Activated CD8-positive, alpha-beta memory T cell treated with anti-CD3 and anti-CD28 coated beads for 36 hours (primary cell): ENCODE results near the gene TRIM2. TPM values are rescaled to one million over a fixed set of nuclear protein-coding genes. Genes with fewer than 3 reads are reported as not detected.
"Not testable (repeated sequence)": the region's sequence is repeated elsewhere in the genome, so short reads cannot be mapped to it uniquely, and the experiment has no call there.

ENCODE experiments used
- CTCF ChIA-PET: fragments of 350-600 bp; sonication (Branson Sonifier 250); formaldehyde crosslinking; loops from one replicate; lab custom pipeline; 2021; ENCODE audit warnings: antibody characterized with exemption; lab: Charles Lee
- POLR2A ChIA-PET: fragments of 350-600 bp; sonication (Branson Sonifier 250); formaldehyde crosslinking; loops from one replicate; lab custom pipeline; 2021; ENCODE audit warnings: antibody characterized with exemption; lab: Charles Lee
- total RNA-seq, 2 experiments: library from RNA; stranded (reverse); gene quantifications; one replicate each; pipeline ENCODE4 v1.2.3, GENCODE V29; 2021

TRIM2 gene
- total RNA-seq, 2 experiments from 2014 or later = 0.11 to 0.44 TPM

DNA sequence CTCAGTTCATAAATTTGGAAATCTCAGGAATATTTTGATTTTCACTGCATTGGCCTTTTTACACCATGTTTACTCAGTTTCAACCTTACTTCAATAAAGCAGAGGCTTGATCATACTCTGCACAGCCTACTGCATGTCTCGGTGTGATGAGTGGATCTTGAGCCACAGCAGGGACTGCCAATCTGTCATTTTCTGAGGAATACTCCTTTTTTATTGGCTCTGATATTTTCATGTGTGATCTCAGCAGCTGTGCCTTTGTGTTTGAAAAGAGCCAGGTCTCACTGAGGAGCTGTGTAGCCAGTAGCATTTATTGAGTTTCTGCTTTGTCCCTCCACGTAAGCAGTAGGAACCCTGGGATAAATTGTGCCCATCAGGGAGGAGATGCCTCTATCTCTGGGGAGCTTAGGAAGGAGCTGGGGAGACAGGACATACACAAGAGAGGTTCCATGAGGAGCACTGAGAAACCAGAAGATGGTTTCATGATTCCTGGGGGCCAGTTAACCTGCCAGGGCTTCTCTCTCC lies 18.9 kb upstream of the TRIM2 start:
- CTCF ChIA-PET = no interaction called here
- POLR2A ChIA-PET = no interaction called here

- POLR2A ChIA-PET = no interaction called here
- CTCF ChIA-PET = no interaction called here
These were observed 18.1 kb upstream of the TRIM2 start for GRCh38 chr4:153186046-153186728.

DNA sequence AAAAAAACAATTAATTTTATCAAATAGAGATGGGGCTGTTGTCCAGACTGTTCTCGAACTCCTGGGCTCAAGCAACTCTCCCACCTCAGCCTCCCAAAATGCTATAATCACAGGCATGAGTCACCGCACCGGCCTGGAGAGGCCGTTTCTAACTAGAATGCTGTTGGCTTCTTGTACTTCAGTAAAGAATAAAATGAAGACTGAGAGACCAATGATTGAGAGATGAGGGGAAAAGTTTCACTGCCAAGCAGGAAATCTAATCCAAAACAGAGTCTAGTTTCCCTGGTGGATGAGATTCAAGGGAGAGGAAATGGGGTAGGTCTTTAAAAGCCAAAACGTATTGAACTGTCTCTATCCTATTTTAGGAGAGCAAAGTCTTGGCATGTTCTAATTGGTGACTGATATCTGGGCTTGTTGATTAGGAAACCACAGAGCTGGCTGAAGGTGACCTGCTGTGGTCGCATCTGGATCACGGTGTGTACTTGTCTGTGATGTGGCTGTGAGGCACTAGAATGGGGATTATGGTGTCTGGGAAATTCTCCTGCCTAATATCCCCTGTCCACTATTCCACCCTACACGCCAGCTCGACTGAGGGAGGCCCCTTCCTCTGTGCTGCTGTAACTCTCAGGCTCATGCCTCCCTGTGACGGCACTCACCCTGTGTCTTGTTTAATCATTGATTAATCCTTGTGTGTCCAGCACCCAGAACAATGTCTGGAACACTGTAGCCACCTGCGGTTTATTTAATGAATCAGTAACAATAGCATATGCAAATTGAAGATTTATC lies 15.0 kb upstream of the TRIM2 start:
- ChIA-PET CTCF (no interaction called here), POLR2A (no interaction called here)

DNA sequence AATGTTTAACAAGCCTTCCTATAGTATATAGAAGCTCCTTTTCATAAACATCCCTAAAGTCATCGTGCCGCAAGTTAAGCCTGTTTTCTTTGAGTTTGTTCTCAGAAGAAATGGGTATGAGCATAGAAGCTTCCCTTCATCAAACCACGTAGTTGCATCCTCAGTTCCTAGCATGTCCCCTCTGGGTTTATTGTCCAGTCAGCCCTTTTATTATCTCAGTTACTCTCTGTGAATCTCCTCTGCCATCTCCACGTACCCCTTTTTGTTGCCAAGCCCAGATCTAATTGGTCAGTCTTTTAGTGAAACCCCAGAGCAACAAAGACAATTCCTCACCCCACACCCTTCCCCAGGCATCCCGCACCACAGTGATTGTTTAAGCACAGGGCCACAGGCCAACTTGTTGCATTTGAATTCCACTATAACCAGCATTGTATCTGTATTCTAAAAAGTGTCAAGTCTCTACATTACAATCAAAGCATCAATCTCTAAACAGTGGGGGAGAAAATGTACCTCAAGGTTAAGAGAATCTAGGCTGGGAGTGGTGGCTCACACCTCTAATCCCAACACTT lies 12.4 kb upstream of the TRIM2 start:
- CTCF ChIA-PET = no interaction called here

GRCh38 chr4:153197301-153197700 lies 6.9 kb upstream of the TRIM2 start:
- POLR2A ChIA-PET = no interaction called here

More for the DNA sequence above, 12.4 kb upstream of the TRIM2 start:
- POLR2A ChIA-PET = no interaction called here

DNA sequence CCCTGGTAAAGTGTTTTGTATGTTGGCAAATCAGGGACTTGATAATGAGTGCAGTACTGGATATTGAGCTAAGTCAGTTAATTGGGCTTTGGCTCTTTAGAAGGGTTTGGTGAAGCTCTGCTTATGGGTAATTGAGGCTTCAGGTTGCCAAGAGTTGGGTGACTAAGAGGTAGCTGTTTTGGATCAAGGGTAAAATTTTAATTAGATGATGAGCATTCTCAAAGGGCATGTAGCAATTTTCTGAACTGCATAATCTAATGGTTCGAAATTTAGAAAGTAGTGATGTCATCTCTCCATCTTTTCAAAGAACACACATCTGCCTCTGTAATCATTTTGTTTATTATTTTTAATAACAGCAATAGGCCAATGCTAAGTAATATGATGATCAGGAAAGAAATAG lies 5.5 kb upstream of the TRIM2 start:
- ChIA-PET POLR2A (no interaction called here), CTCF (no interaction called here)

More at GRCh38 chr4:153197301-153197700, 6.9 kb upstream of the TRIM2 start:
- CTCF ChIA-PET = no interaction called here

DNA sequence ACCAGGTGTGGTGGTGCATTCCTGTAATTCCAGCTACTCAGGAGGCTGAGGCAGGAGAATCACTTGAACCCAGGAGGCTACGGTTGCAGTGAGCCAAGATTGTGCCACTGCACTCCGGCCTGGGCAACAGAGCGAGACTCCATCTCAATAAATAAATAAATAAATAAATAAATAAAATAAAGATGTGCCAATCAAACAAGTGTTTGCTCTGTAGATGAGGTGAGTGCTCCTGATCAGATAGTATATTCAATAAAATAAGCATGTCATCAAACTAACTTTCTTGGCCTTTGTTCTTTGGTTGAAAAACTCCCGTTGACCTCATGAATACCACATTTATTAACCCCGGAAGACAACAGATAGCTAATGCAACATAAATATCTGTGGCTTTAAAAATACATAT lies 497 bp upstream of the TRIM2 start:
- CTCF ChIA-PET = interaction anchor here (0.7 kb wide), 1 partner anchor 85 kb away, joined by 3 read pairs; no protein-coding TSS in a partner anchor
- POLR2A ChIA-PET = not testable (repeated sequence)

- CTCF ChIA-PET = no interaction called here
- POLR2A ChIA-PET = no interaction called here
These were observed 745 bp downstream of the TRIM2 start for GRCh38 chr4:153204728-153205648.

GRCh38 chr4:153205757-153206156 lies 1.5 kb downstream of the TRIM2 start:
- ChIA-PET POLR2A (no interaction called here), CTCF (no interaction called here)

DNA sequence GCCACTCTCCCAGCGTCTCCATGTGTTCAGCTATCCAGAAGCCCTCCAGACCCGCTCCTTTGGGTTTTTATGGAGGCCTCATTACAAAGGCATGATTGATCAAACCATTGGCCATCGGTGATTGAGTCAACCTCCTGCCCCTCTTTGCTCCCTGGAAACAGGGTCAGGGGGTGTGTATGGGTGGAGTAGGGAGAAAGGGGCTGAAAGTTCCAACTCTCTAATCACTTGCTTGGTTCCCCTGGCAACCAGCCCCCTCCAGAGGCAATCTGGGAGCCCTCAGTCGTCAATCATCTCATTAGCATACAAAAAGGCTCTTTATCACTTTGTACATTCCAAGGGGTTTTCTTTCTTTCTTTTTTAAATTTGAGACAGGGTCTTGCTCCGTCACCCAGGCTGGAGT lies 2.3 kb downstream of the TRIM2 start:
- CTCF ChIA-PET = no interaction called here
- POLR2A ChIA-PET = no interaction called here

DNA sequence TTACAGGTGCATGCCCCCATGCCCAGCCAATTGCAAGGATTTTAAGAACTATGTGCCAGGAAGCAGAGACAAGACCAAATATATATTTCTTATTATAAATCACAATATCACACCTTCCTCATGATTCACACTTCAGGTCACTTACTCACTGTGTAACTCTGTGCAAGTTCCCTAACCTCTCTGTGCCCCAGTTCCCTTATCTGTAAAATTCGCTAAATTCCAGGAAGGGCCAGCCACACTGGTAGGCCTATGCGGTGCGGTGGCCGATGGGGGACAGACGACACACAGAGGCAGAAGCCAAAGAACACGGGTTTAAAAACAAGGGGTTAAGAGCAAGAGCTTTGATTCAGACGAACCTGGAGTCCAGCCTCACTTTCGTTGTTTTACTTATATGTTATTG lies 2.8 kb downstream of the TRIM2 start:
- CTCF ChIA-PET = no interaction called here
- POLR2A ChIA-PET = no interaction called here

GRCh38 chr4:153207567-153207966 lies 3.3 kb downstream of the TRIM2 start:
- CTCF ChIA-PET = interaction anchor here (0.9 kb wide), 1 partner anchor 59 kb away, joined by 3 read pairs; no protein-coding TSS in a partner anchor

DNA sequence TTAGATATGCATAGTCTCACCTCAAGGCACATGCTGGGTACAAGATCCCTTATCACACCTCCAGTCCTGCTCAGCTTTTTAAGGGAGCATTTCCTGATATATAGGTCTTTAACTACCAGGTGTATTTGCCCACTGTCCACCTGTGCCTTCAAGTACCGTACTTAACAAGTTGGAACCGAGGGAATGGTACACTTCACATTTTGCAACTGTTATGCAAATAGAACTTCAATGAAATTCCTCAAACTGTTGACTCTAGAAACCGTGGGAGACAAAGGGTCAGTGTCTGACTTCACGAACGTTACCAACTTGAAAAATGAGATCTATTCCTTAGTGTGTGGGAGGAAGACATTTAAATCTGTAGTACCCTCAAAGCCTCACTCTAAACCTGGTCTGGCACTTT lies 5.2 kb downstream of the TRIM2 start:
- ChIA-PET POLR2A (no interaction called here), CTCF (interaction anchor here (0.7 kb wide), 1 partner anchor 38 kb away, joined by 3 read pairs; no protein-coding TSS in a partner anchor)

More at GRCh38 chr4:153207567-153207966, 3.3 kb downstream of the TRIM2 start:
- POLR2A ChIA-PET = no interaction called here

DNA sequence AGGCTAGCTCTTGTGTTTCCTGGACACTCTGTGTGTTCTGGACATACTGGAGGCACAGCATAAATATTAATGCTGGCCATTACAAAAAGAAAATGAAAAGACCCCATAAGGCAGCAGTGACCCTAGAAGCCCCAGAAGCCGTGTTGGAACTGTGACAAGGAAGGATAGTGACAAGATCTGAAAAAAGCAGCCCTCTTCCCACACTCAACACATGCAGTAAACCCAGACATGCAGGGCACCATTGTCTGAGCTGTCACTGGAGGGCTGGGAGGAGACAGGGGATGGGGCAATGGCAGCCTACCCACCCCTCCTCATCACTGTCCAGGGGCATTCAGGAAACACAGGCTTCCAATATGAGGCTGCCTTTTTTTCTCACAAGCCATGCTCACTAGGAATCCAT lies 6.5 kb downstream of the TRIM2 start:
- CTCF ChIA-PET = no interaction called here
- POLR2A ChIA-PET = no interaction called here

DNA sequence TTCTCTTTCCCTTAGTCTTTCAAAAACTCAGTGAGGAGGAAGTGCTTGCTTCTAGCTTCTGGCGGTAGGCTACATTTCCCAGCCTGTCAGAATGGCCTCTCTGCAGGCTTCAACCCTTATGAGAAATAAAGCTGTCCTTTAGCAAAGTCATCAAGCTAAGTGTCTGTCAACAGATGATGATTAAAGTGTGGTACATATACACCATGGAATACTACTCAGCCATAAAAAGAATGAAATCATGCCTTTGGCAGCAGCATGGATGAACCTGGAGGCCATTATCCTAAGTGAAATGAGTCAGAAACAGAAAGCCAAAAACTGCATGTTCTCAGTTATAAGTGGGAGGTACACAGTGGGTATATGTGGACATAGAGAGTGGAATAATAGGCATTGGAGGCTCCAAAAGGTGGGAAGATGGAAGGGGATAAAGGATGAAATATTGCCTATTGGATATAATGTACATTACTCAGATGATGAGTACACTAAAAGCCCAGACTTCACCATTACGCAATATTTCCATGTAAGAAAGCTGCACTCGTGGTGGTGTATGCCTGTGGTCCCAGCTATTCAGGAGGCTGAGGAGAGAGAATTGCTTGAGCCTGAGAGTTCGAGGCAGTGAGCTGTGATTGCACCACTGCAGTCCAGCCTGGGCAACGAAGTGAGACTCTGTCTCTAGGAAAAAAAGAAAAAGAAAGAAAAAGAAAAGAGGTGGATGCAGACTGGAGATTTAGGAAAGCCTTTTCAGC lies 7.9 kb downstream of the TRIM2 start:
- ChIA-PET CTCF (no interaction called here), POLR2A (no interaction called here)

- ChIA-PET CTCF (no interaction called here), POLR2A (no interaction called here)
These were observed 8.5 kb downstream of the TRIM2 start for GRCh38 chr4:153212736-153213135.

GRCh38 chr4:153215921-153216320 lies 11.7 kb downstream of the TRIM2 start:
- ChIA-PET CTCF (no interaction called here), POLR2A (no interaction called here)

- CTCF ChIA-PET = no interaction called here
- POLR2A ChIA-PET = no interaction called here
These were observed 12.3 kb downstream of the TRIM2 start for GRCh38 chr4:153216546-153216945.

- ChIA-PET POLR2A (no interaction called here), CTCF (no interaction called here)
These were observed 13.2 kb downstream of the TRIM2 start for GRCh38 chr4:153217440-153217839.
